ENCODE results near the gene CD226. TPM values are rescaled to one million over a fixed set of nuclear protein-coding genes. Genes with fewer than 3 reads are reported as not detected.
"Not testable (repeated sequence)": the region's sequence is repeated elsewhere in the genome, so short reads cannot be mapped to it uniquely, and the experiment has no call there.

Gene CD226
- polyA plus RNA-seq, 1 experiment, result 0.09 TPM

DNA sequence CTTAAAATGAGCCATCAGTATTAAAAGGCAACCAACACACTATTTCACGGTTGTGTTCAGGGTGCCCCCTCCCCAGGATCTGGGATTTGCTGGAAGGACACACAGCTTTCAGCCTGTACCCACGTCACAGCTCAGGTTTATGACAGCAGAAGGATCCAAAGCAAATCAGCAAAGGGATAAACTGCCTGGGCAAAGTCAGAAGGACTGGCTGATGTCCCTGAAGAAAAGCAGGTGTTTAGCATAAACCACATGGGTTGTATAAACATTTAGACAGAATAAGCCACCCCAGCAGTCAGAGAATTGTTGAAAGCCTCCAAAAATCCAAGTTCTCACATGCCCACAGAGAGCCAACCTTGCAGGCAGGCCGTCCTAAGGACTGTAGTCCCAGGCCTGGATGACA lies 63.9 kb downstream of the CD226 start:
- DNase-seq (ENCODE audit: low read depth, low spot score), result no peak
- CTCF ChIA-PET, result no interaction called here

DNA sequence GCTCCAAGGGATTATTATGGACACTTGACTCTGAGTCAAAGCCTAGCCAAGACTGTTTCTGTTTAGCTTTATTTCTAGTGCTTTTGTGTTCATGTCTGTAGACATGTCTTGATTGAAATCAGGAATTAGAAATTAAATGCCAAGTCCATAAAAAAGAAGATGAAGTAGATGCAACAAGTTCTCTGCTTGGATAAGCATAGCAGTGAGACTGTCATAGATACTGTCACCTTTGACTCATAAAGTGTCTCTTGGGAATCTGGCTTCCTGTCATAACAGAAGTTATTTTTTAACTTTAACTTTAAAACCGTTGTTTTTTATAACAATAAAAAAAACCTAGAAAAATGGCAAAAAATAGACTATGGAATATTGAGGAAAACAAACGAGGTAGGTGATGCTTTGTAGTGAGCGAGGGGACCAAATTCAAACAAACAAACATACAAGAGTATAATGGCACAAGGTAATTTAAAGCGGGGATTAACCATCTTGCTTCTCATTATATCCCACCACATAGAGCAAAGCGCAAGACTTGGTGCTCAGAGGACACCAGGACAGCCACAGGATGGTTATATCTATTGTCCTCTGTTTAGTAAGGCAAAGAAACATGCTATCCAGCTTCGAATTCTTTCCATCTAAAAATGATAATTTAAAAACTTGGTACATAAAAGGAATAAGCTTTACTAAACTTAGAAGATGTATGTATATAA lies 64.6 kb downstream of the CD226 start:
- TF ChIP-seq, protein P1, sequence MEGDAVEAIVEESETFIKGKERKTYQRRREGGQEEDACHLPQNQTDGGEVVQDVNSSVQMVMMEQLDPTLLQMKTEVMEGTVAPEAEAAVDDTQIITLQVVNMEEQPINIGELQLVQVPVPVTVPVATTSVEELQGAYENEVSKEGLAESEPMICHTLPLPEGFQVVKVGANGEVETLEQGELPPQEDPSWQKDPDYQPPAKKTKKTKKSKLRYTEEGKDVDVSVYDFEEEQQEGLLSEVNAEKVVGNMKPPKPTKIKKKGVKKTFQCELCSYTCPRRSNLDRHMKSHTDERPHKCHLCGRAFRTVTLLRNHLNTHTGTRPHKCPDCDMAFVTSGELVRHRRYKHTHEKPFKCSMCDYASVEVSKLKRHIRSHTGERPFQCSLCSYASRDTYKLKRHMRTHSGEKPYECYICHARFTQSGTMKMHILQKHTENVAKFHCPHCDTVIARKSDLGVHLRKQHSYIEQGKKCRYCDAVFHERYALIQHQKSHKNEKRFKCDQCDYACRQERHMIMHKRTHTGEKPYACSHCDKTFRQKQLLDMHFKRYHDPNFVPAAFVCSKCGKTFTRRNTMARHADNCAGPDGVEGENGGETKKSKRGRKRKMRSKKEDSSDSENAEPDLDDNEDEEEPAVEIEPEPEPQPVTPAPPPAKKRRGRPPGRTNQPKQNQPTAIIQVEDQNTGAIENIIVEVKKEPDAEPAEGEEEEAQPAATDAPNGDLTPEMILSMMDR (IDR thresholded peaks at IDR 0.05; ENCODE audit: low read depth, low read length), result no peak
- H3K27ac ChIP-seq (ENCODE audit: low read depth, low read length), result no peak overlapping the region
- POLR2A ChIA-PET, result no interaction called here
- no peaks in the 10 kb centered on the region for H3K27me3 ChIP-seq (ENCODE audit: control insufficient read depth, insufficient read depth, low read length)
- H3K4me3 ChIP-seq (ENCODE audit: low read depth, low read length), result no peak overlapping the region
- CTCF ChIA-PET, result no interaction called here
- no peaks in the 10 kb centered on the region for H3K9me3 ChIP-seq (ENCODE audit: control insufficient read depth, insufficient read depth, low read length)
- DNase-seq (ENCODE audit: low read depth, low spot score), result no peak

More for the DNA sequence above, 63.9 kb downstream of the CD226 start:
- Histone ChIP-seq H3K27ac (ENCODE audit: low read depth, low read length) (no peak overlapping the region), H3K27me3 (ENCODE audit: control insufficient read depth, insufficient read depth, low read length) (no peaks in the 10 kb centered on the region), H3K9me3 (ENCODE audit: control insufficient read depth, insufficient read depth, low read length) (no peaks in the 10 kb centered on the region), H3K4me3 (ENCODE audit: low read depth, low read length) (no peak overlapping the region)
- TF ChIP-seq, protein P1 (IDR thresholded peaks at IDR 0.05; ENCODE audit: low read depth, low read length), result no peak
- POLR2A ChIA-PET, result no interaction called here

DNA sequence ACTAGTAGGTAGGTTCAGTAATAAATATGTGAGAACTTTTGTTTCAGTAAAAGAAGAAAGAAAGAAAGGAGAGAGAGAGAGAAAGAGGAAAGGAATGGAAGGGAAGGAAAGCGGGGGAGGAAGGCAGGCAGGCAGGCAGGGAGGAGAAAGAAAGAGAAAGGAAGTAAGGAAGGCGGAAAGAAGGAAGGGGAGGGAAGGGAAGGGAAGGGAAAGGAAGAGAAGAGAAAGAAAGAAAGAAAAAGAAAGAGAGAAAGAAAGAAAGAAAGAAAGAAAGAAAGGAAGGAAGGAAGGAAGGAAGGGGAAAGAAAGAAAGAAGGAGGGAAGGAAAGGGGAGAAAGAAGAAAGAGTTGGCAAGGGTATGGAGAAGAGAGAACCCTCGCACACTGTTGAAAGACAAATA lies 67.6 kb downstream of the CD226 start:
- ChIA-PET CTCF (no interaction called here), POLR2A (no interaction called here)
- TF ChIP-seq, protein P1 (IDR thresholded peaks at IDR 0.05; ENCODE audit: low read depth, low read length), result no peak
- Histone ChIP-seq H3K9me3 (ENCODE audit: control insufficient read depth, insufficient read depth, low read length) (no peaks in the 10 kb centered on the region), H3K27ac (ENCODE audit: low read depth, low read length) (no peak overlapping the region), H3K4me3 (ENCODE audit: low read depth, low read length) (no peak overlapping the region), H3K27me3 (ENCODE audit: control insufficient read depth, insufficient read depth, low read length) (no peaks in the 10 kb centered on the region)
- DNase-seq (ENCODE audit: low read depth, low spot score), result no peak

DNA sequence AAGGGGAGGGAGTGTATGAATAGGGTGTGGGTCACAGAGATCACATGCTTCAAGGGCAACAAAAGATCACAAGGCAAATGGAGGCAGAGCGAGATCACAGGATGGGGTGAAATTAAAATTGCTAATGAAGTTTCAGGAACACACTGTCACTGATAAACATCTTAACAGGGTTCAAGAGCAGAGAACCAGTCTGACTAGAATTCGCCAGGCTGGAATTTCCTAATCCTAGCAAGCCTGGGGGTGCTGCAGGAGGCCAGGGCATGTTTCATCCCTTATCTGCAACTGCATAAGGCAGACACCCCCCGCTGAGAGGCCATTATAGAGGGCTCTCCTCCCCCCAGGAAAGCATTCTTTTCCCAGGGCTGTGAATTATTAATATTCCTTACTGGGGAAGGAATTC lies 68.6 kb downstream of the CD226 start:
- H3K9me3 ChIP-seq (ENCODE audit: control insufficient read depth, insufficient read depth, low read length); H3K27ac ChIP-seq (ENCODE audit: low read depth, low read length); H3K4me3 ChIP-seq (ENCODE audit: low read depth, low read length); H3K27me3 ChIP-seq (ENCODE audit: control insufficient read depth, insufficient read depth, low read length); POLR2A ChIA-PET; DNase-seq (ENCODE audit: low read depth, low spot score); CTCF ChIA-PET: not testable (repeated sequence)

DNA sequence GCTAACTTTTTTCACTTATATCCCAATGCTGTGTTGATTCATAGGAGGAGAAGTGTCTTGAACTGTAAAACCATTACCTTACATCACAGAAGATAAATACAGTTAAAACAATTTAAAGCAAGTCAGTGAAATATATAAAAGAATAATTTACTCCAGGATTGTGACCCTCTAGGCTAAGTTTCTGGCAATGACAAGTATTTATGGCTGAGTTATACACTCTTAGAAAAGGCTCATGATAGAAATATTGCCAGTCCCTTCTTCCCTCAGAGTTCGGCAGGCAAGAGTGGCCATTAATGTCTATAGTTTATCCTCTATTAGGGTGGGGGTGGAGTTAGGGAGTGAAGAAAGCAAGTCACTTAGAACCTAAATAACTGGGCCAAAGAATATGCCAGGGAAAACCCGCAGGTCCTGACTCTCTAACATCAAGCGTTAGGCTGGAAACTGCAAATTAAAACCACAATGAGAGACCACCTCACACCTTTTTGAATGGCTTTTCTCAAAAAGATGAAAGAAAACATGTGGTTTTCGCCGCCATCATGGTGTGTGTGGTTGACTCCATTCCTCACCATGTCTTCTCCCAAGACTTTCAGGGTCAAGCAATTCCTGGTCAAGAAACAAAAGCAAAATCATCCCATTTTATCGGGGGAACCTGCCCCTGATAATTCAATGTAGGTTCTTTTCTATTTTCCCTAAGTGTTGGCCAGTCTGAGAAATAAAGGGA lies 69.3 kb downstream of the CD226 start:
- Histone ChIP-seq H3K27ac (ENCODE audit: low read depth, low read length) (no peak overlapping the region), H3K27me3 (ENCODE audit: control insufficient read depth, insufficient read depth, low read length) (no peaks in the 10 kb centered on the region), H3K9me3 (ENCODE audit: control insufficient read depth, insufficient read depth, low read length) (no peaks in the 10 kb centered on the region), H3K4me3 (ENCODE audit: low read depth, low read length) (no peak overlapping the region)
- POLR2A ChIA-PET, result no interaction called here
- no peak for DNase-seq (ENCODE audit: low read depth, low spot score)
- CTCF ChIA-PET, result no interaction called here
- TF ChIP-seq, protein P1 (IDR thresholded peaks at IDR 0.05; ENCODE audit: low read depth, low read length), result no peak
